Measurements from ENCODE around the gene ANO3. TPM values are rescaled to one million over a fixed set of nuclear protein-coding genes. Genes with fewer than 3 reads are reported as not detected.

The ANO3 gene
- total and polyA plus RNA-seq, 4 donors, result under 0.01 to 2.0 (median 0.40) TPM

- Histone ChIP-seq H3K27me3 (ENCODE audit: control insufficient read depth in 4 of 4, insufficient read depth in 4 of 4, low read length in 3 of 4) (no peaks in the 10 kb centered on the region), H3K9me3 (ENCODE audit: control insufficient read depth in 4 of 4, low read length in 3 of 4) (no peaks in the 10 kb centered on the region), H3K4me3 (ENCODE audit: low read depth in 1 of 3, low read length in 3 of 3) (no peak overlapping the region), H3K4me1 (ENCODE audit: control insufficient read depth in 4 of 4, insufficient read depth in 4 of 4, low read length in 3 of 4) (no peaks in the 10 kb centered on the region), H3K36me3 (ENCODE audit: control insufficient read depth in 4 of 4, insufficient read depth in 3 of 4, low read depth in 1 of 4, low read length in 3 of 4) (no peaks in the 10 kb centered on the region), H3K27ac (ENCODE audit: low read depth in 1 of 2, low read length in 2 of 2) (no peak overlapping the region), H3K9ac (ENCODE audit: low read depth in 1 of 2, low read length in 2 of 2) (no peak overlapping the region)
- no peak for DNase-seq (ENCODE audit: low spot score)
- TF ChIP-seq, protein P1, sequence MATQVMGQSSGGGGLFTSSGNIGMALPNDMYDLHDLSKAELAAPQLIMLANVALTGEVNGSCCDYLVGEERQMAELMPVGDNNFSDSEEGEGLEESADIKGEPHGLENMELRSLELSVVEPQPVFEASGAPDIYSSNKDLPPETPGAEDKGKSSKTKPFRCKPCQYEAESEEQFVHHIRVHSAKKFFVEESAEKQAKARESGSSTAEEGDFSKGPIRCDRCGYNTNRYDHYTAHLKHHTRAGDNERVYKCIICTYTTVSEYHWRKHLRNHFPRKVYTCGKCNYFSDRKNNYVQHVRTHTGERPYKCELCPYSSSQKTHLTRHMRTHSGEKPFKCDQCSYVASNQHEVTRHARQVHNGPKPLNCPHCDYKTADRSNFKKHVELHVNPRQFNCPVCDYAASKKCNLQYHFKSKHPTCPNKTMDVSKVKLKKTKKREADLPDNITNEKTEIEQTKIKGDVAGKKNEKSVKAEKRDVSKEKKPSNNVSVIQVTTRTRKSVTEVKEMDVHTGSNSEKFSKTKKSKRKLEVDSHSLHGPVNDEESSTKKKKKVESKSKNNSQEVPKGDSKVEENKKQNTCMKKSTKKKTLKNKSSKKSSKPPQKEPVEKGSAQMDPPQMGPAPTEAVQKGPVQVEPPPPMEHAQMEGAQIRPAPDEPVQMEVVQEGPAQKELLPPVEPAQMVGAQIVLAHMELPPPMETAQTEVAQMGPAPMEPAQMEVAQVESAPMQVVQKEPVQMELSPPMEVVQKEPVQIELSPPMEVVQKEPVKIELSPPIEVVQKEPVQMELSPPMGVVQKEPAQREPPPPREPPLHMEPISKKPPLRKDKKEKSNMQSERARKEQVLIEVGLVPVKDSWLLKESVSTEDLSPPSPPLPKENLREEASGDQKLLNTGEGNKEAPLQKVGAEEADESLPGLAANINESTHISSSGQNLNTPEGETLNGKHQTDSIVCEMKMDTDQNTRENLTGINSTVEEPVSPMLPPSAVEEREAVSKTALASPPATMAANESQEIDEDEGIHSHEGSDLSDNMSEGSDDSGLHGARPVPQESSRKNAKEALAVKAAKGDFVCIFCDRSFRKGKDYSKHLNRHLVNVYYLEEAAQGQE (IDR thresholded peaks at IDR 0.05), result no peak
- TF ChIP-seq FOXA2 (IDR thresholded peaks at IDR 0.05) (no peak), HNF4G (IDR thresholded peaks at IDR 0.05) (no peak), RXRA (IDR thresholded peaks at IDR 0.05) (no peak), SP1 (IDR thresholded peaks at IDR 0.05) (no peak), TAF1 (conservative IDR thresholded peaks at IDR 0.05) (no peak), RAD21 (IDR thresholded peaks at IDR 0.05) (no peak), MAX (IDR thresholded peaks at IDR 0.05) (no peak), JUND (IDR thresholded peaks at IDR 0.05) (no peak), GABPA (IDR thresholded peaks at IDR 0.05 in 1 of 2, conservative IDR thresholded peaks at IDR 0.05 in 1 of 2) (no peak), HNF4A (conservative IDR thresholded peaks at IDR 0.05) (no peak), EGR1 (IDR thresholded peaks at IDR 0.05; ENCODE audit: low read depth in 2 of 2) (no peak), YY1 (IDR thresholded peaks at IDR 0.05) (no peak), FOXA1 (IDR thresholded peaks at IDR 0.05) (no peak), CTCF (IDR thresholded peaks at IDR 0.05; ENCODE audit: low read depth, low read length, missing input control) (no peak), ZBTB33 (IDR thresholded peaks at IDR 0.05) (no peak), NR2F2 (IDR thresholded peaks at IDR 0.05) (no peak), ATF3 (IDR thresholded peaks at IDR 0.05) (no peak)
- 69% methylated on average over 2 of the region's 2 CpGs for WGBS
Observed at GRCh38 chr11:26519469-26519868, 187.5 kb downstream of the ANO3 start.
